ENCODE results near the gene TTC34.

Gene TTC34

GRCh38 chr1:2810899-2811532, 9.5 kb upstream of the TTC34 start:
- Histone ChIP-seq H3K27me3 (ENCODE audit: insufficient read depth, low read length, poor library complexity, severe bottlenecking) (no peaks in the 10 kb centered on the region), H3K4me3 (ENCODE audit: low read length, poor library complexity, severe bottlenecking) (no peak overlapping the region), H3F3A (ENCODE audit: low read depth) (no peaks in the 10 kb centered on the region), H3K9me2 (replicated peaks; ENCODE audit: low read depth, low read length) (no peaks in the 10 kb centered on the region), H3K36me3 (ENCODE audit: insufficient read depth, low read length) (no peaks in the 10 kb centered on the region), H3K9ac (ENCODE audit: low read depth, low read length, poor library complexity, severe bottlenecking) (no peak overlapping the region), H3K79me2 (ENCODE audit: insufficient read depth, low read length) (no peaks in the 10 kb centered on the region), H3K4me2 (ENCODE audit: low read depth, low read length, poor library complexity, severe bottlenecking) (no peak overlapping the region), H3K9me3 (ENCODE audit: insufficient read depth, low read depth, low read length) (no peaks in the 10 kb centered on the region), H4K20me1 (ENCODE audit: insufficient read depth, low read length, poor library complexity, severe bottlenecking) (no peaks in the 10 kb centered on the region), H3K4me1 (ENCODE audit: insufficient read depth, low read length, poor library complexity, severe bottlenecking) (no peaks in the 10 kb centered on the region), H2AFZ (ENCODE audit: low read length) (no peak overlapping the region)
- TF ChIP-seq, protein P1, sequence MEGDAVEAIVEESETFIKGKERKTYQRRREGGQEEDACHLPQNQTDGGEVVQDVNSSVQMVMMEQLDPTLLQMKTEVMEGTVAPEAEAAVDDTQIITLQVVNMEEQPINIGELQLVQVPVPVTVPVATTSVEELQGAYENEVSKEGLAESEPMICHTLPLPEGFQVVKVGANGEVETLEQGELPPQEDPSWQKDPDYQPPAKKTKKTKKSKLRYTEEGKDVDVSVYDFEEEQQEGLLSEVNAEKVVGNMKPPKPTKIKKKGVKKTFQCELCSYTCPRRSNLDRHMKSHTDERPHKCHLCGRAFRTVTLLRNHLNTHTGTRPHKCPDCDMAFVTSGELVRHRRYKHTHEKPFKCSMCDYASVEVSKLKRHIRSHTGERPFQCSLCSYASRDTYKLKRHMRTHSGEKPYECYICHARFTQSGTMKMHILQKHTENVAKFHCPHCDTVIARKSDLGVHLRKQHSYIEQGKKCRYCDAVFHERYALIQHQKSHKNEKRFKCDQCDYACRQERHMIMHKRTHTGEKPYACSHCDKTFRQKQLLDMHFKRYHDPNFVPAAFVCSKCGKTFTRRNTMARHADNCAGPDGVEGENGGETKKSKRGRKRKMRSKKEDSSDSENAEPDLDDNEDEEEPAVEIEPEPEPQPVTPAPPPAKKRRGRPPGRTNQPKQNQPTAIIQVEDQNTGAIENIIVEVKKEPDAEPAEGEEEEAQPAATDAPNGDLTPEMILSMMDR (conservative IDR thresholded peaks at IDR 0.05; ENCODE audit: low read length) = no peak
- TF ChIP-seq EZH2phosphoT487 (IDR thresholded peaks at IDR 0.05; ENCODE audit: borderline replicate concordance) = no peak

DNA sequence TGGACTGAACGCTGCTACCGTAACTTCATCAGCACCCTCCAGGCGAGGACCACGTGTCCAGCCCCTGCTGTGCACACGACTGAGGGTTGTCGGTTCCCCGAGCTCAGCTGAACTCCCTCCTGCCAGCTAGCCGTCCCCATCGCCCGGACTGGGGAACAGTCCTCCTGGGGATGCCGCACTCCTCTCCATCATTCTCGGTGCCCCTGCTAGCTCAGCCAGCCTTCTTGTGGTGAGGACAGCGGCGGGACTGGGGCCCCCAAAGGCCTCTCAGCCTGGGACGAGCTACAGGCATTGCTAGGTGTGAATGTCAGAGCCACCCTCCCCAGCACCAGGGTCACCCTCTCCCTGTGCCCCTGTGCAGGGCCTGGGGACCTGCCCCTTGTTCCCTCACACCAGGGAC, 8.8 kb upstream of the TTC34 start:
- H3K9me3 ChIP-seq (ENCODE audit: insufficient read depth, low read depth, low read length) = no peaks in the 10 kb centered on the region
- H3K9ac ChIP-seq (ENCODE audit: low read depth, low read length, poor library complexity, severe bottlenecking) = no peak overlapping the region
- no peaks in the 10 kb centered on the region for H3K4me1 ChIP-seq (ENCODE audit: insufficient read depth, low read length, poor library complexity, severe bottlenecking)
- no peak overlapping the region for H2AFZ ChIP-seq (ENCODE audit: low read length)
- H3F3A ChIP-seq (ENCODE audit: low read depth) = no peaks in the 10 kb centered on the region
- no peak overlapping the region for H3K4me3 ChIP-seq (ENCODE audit: low read length, poor library complexity, severe bottlenecking)
- TF ChIP-seq, protein P1 (conservative IDR thresholded peaks at IDR 0.05; ENCODE audit: low read length) = no peak
- TF ChIP-seq EZH2phosphoT487 (IDR thresholded peaks at IDR 0.05; ENCODE audit: borderline replicate concordance) = no peak
- no peak overlapping the region for H3K4me2 ChIP-seq (ENCODE audit: low read depth, low read length, poor library complexity, severe bottlenecking)
- H3K79me2 ChIP-seq (ENCODE audit: insufficient read depth, low read length) = no peaks in the 10 kb centered on the region
- no peaks in the 10 kb centered on the region for H4K20me1 ChIP-seq (ENCODE audit: insufficient read depth, low read length, poor library complexity, severe bottlenecking)
- H3K27me3 ChIP-seq (ENCODE audit: insufficient read depth, low read length, poor library complexity, severe bottlenecking) = no peaks in the 10 kb centered on the region
- H3K36me3 ChIP-seq (ENCODE audit: insufficient read depth, low read length) = no peaks in the 10 kb centered on the region
- no peaks in the 10 kb centered on the region for H3K9me2 ChIP-seq (replicated peaks; ENCODE audit: low read depth, low read length)

- Histone ChIP-seq H3K9me2 (replicated peaks; ENCODE audit: low read depth, low read length) (no peaks in the 10 kb centered on the region), H3F3A (ENCODE audit: low read depth) (no peaks in the 10 kb centered on the region), H2AFZ (ENCODE audit: low read length) (no peak overlapping the region), H3K4me3 (ENCODE audit: low read length, poor library complexity, severe bottlenecking) (no peak overlapping the region), H3K27me3 (ENCODE audit: insufficient read depth, low read length, poor library complexity, severe bottlenecking) (no peaks in the 10 kb centered on the region), H3K4me2 (ENCODE audit: low read depth, low read length, poor library complexity, severe bottlenecking) (no peak overlapping the region), H4K20me1 (ENCODE audit: insufficient read depth, low read length, poor library complexity, severe bottlenecking) (no peaks in the 10 kb centered on the region), H3K4me1 (ENCODE audit: insufficient read depth, low read length, poor library complexity, severe bottlenecking) (no peaks in the 10 kb centered on the region), H3K79me2 (ENCODE audit: insufficient read depth, low read length) (no peaks in the 10 kb centered on the region), H3K9ac (ENCODE audit: low read depth, low read length, poor library complexity, severe bottlenecking) (no peak overlapping the region), H3K36me3 (ENCODE audit: insufficient read depth, low read length) (no peaks in the 10 kb centered on the region), H3K9me3 (ENCODE audit: insufficient read depth, low read depth, low read length) (no peaks in the 10 kb centered on the region)
- TF ChIP-seq, protein P1 (conservative IDR thresholded peaks at IDR 0.05; ENCODE audit: low read length) = no peak
- TF ChIP-seq EZH2phosphoT487 (IDR thresholded peaks at IDR 0.05; ENCODE audit: borderline replicate concordance) = no peak
These were observed 8.2 kb upstream of the TTC34 start for GRCh38 chr1:2809656-2810055.

All from Loucy (cell line).